Measurements from ENCODE around the gene MUC21.

- TF ChIP-seq CTCF (IDR thresholded peaks at IDR 0.05; ENCODE audit: insufficient read depth, low read length, poor library complexity, severe bottlenecking) (no peak), EZH2phosphoT487 (conservative IDR thresholded peaks at IDR 0.05; ENCODE audit: low read length) (no peak)
Measured at GRCh38 chr6:31011153-31011552, 27.6 kb downstream of the MUC21 start.
